Renal cortical epithelial cell (primary cell): ENCODE data around the gene CCNT2. TPM values are rescaled to one million over a fixed set of nuclear protein-coding genes. Genes with fewer than 3 reads are reported as not detected.
A peak's percentile ranks its signal among the peaks of the same experiment; 100 is the strongest.
"Not testable (repeated sequence)": the region's sequence is repeated elsewhere in the genome, so short reads cannot be mapped to it uniquely, and the experiment has no call there.

Experiments used
- DNase-seq: peaks from one replicate; pipeline ENCODE4 v3.0.0-alpha.2; 2011; ENCODE audit warnings: low read depth
- total RNA-seq: library from RNA; depleted of rRNA; stranded (reverse); fragments of >200 nt; gene quantifications from 2 replicates; pipeline ENCODE4 v1.2.3, GENCODE V29; 2014

The CCNT2 gene
- total RNA-seq, 1 donor from 2014 or later, result 38.2 TPM

DNA sequence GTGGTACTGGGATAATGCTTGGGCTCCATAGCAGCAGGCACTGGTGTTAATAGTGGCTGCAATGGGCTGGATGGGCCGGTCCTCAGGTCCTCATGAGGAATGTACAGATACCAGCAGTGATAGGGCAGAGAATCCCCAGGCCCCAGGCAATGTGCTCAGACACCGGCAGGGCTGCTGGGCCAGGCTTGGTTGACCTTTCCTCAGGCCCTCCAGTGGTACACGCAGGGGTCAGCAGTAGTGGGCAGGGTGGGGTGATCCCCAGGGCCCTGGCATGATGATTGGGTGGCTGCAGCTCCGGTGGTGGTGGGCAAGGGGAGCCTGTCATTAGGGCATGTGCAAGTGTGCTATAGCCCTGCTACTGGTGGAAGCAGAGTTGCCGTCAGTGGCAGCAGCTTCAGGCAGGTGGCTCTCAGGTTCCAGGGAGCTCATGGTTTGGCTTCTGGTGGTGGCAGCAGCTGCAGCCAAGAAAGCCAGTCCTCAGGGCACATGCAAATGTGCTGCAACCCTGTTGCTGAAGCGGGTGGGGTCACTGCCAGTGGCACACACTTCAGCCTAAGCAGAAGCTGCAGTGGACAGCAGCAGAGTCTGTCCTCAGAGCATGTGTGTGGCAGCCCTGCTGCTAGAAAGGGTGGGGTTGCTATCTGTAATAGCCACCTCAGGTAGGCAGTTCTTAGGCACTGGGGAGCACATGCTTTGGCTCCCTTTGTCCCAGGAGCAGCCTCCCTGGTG lies 56.8 kb downstream of the CCNT2 start:
- no peak for DNase-seq

DNA sequence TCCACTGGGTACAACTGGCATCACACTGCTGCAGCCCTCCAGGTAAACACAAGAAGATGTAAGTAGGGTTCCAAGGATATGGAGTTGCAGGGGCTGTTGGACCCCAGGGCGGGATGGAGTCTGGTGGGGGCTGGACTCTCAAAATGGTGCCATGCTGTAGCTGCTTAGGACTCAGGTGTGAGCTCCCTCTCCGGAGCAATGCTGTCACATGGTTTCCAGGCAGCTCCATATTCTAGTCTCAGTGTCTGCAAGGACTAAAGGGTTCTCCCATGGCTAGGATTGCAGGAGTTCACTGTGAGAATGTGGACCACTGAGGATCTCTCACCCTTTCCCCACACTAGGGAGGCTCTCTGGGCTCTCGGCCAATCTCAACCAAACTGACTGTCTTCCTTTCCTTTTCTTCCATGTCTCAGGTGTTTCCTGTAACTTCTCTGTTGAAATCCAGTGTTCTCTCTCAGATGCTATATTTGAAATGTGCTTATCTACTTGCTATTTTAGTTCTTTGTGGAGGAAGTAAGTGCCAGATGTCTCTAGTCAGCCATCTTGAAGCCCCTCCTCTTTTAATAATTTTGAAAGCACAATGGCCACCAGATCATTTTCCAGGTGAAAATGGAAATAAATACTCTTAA lies 57.6 kb downstream of the CCNT2 start:
- DNase-seq, result no peak

DNA sequence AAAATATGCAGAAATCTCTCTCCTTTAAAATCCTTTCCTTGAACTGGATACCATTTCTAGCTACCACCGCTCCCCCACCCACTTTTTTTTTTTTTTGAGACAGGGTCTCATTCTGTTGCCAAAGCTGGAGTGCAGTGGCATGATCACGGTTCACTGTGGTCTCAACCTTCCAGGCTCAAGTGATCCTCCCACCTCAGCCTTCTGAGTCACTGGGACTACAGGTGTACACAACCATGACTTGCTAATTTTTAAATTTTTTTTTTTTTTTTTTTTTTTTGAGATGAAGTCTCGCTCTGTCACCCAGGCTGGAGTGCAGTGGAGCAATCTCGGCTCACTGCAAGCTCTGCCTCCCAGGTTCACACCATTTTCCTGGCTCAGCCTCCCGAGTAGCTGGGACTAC lies 58.5 kb downstream of the CCNT2 start:
- not testable (repeated sequence) for DNase-seq

DNA sequence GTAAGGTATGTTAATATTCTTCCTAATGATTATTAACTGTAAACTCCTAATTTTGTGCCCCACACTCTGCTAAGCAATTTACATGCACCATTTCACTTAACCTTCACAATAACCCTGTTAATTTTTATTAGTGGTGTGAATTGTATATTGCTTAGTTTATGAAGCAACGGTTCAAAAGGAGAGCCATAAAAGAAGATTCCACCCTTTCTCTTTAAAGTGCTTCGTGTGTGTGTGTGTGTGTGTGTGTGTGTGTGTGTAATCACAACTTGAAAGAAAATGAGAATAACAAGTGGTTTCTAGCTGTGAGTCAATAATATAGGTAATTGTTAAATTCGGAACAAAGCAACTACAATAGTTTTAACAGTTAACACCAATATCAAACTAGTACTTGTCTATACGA lies 60.6 kb downstream of the CCNT2 start:
- DNase-seq, result no peak

DNA sequence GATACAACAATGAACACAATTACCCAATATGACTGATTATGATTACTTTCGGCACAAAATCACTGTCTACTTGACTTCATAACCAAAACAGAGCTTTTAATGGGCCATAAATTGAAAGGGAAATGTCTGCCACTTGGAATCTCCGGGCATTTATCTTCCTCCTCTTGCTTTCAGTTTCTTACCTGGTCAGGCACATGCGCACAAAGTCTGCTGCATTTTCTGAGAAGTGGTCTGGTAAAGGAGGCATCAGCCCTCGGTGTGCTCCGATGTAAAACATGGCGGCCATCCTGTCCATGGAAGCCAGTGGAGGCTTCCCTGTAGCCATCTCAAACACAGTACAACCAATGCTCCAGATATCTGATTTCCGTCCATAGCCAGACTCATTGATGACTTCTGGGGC lies 62.0 kb downstream of the CCNT2 start:
- DNase-seq, result no peak

DNA sequence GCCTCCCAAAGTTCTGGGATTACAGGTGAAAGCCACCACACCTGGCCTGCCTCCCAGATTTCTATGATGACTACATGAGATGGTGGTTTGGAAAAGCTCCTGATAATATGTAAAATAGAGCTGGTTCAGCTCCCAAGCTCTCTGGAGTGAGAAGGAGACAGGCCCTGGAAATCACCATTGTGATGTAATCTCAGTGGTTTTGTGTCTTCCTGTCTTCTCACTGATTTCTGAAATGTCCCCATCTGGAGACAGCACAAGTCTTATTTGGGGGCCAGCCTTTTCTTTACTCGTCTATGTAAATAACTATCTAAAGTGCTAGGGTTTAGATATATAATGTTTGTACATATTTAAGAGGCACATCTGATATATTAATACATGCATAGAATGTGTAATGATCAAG lies 64.0 kb downstream of the CCNT2 start:
- DNase-seq, result no peak

DNA sequence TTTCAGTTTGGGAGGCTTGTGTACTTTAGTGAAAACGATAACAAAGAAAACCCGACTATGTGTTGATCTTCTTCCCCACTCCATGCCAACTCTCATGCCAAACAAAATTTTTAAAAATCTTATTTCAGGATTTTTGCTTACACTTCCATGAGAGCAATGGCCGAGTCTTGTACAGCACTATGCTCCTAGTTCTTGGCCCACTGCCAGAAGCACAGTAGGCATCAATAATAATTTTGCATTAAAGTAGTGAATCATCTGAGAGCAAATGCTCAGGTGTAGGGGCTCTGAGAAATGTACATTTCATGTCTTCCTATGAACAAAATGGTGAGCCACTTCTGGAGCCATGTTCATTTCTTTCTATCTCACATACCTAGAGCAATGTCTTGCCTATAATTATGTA lies 66.4 kb downstream of the CCNT2 start:
- no peak for DNase-seq

DNA sequence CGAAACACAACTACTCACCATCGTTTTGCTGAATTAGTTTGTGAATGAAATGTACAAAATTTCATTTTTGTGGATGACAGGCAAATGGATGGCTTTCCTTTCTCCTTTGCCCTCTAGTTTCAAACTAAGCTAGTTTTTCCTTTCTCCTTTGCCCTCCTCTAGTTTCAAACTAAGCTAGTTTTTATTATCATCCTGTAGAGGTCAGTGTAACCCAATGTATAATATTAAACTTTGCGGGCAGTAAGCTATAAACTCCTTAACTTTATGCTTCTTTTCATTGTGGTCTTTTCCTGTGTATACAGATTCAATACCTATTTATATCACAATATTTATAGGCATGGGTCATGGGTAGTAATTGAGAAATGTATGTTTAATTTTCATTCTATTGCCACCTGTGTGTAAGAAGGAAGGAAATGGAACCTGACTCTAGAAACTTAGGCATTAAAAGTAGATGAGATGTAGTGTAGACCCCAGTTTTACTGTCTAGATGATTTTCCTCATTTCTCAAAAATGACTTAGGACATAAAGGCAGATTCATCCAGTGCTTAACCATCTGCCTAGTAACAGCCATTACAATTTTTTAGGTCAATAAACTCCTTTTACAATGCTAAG lies 70.5 kb downstream of the CCNT2 start:
- peak; percentile 46 for DNase-seq

DNA sequence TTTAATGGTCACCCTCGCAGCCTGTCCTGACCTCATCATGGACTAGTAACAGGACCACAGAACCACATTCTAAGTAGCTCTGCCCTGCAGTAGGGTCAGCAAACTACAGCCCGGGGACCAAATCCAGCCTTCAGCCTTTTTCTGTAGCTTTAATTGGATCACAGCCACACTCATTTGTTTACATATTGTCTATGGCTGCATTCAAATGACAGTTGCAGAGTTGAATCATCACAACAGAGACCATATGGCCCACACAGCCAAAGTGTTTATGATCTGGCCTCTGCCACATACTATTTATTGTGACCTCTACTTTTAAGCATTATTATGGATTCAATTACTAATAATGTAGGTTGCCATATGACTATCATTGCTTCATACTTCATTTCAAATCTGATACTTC lies 80.9 kb downstream of the CCNT2 start:
- DNase-seq, result no peak

DNA sequence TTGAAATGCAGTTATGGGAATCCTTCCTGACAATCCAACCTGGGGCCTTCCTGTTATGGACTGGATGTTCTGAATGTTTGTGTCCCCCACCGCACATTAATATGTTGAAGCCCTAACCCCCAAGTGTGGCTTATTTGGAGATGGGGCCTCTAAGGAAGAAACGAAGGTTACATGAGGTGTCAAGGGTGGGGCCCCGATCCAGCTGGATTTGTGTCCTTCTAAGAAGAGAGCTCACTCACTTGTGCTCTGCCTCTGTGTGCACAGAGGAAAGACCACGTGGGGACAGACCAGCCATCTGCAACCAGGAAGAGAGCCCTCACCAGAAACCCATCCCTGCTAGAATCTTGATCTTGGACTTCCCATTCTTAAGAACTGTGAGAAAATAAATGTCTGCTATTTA lies 84.2 kb downstream of the CCNT2 start:
- DNase-seq, result no peak

DNA sequence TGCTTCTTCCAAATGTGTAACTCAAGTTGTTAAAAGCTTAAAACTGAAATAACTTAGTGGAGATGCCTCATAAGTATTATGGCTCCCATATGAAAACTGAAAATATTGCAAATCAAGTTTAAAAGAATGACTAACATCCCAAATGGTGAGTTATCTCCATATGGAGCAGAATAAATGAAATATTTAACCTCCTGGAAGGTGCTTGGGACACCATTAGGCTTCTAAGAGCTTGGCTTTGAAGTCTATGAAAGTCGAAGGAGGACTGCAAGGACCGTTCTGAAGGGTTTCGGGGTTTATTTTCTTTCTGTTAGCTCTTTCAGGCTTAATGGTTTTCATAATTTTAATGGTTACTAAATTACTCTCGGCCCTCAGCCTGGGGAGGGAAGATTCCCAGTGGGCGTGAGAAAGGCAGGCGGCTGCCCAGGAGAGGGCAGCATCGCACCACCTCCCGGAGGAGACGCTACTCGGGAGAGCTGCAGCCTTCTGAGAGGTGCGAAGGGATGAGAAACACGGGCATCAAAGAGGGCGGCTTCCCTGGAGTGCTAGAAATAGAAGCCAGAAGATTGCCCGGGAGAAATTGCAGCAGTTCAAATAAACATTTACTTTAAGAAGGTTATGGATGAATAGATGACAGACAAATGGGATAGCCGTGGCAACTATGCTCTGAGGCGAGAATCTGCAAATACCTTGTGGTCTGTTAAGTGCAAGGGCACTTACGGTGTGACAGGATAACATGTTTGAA lies 85.6 kb downstream of the CCNT2 start:
- peak; percentile 28 for DNase-seq

DNA sequence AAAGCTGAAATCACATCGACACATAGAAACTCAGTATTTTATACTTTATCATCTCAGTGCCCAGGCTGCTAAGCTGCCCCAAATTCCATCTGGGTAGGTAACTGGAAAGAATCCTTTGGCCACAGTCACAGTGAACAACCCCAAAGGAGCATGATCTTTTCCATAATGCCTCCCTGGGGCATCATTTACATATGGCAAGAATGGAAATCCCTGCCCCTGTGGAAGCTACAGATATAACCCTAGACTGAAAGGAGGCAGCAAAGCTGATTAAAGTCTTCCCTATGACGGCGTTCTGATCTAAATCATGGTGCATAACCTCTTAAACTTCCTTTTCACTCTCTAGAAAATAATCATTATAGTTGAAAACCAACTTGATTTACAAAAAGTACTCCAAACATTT lies 87.1 kb downstream of the CCNT2 start:
- DNase-seq, result no peak

Other genes with a start within 250 kb of the CCNT2 start
- 3.6 and 6.7 TPM in 2 replicates for gene TMEM163, start 199.8 kb upstream of the CCNT2 start, total RNA-seq
- gene ACMSD, start 80.2 kb upstream of the CCNT2 start, total RNA-seq, result 3.3 and 21.7 TPM in 2 replicates
- gene MAP3K19, start 128.6 kb downstream of the CCNT2 start, total RNA-seq, result not detected in 2 replicates
- 75.2 and 95.4 TPM in 2 replicates for gene RAB3GAP1, start 133.5 kb downstream of the CCNT2 start, total RNA-seq